HepG2 (cell line): Measurements from ENCODE around the gene TPTE2. TPM values are rescaled to one million over a fixed set of nuclear protein-coding genes. Genes with fewer than 3 reads are reported as not detected.
A peak's percentile ranks its signal among the peaks of the same experiment; 100 is the strongest.

Experiments
- ATF2 ChIP-seq: sonication (generic); formaldehyde crosslinking; IDR thresholded peaks from 2 replicates; pipeline ENCODE4 v1.4.0; 2020; ENCODE audit warnings: missing genetic modification reagents
- ETS1 ChIP-seq: sonication (generic); formaldehyde crosslinking; IDR thresholded peaks from 2 replicates; pipeline ENCODE4 v1.4.0; 2020; ENCODE audit warnings: missing genetic modification reagents
- FOXJ3 ChIP-seq: sonication (generic); formaldehyde crosslinking; IDR thresholded peaks from 2 replicates; pipeline ENCODE4 v1.4.0; 2020; ENCODE audit warnings: missing genetic modification reagents, mild to moderate bottlenecking, borderline replicate concordance
- GABPB1 ChIP-seq: IDR thresholded peaks from 2 replicates; pipeline ENCODE4 v1.6.1; 2016; ENCODE audit warnings: mild to moderate bottlenecking, missing genetic modification reagents, moderate library complexity, missing compliant biosample characterization
- HMGA1 ChIP-seq: sonication (generic); formaldehyde crosslinking; conservative IDR thresholded peaks from 2 replicates; pipeline ENCODE4 v1.4.0; 2020; ENCODE audit warnings: missing genetic modification reagents
- HNRNPUL1 ChIP-seq: fragments of 200-400 bp; formaldehyde crosslinking; IDR thresholded peaks from 2 replicates; pipeline ENCODE4 v1.6.1; 2017; ENCODE audit warnings: low read depth, mild to moderate bottlenecking, low read length, moderate library complexity
- KDM5B ChIP-seq: sonication (generic); formaldehyde crosslinking; IDR thresholded peaks from 2 replicates; pipeline ENCODE4 v1.4.0; 2020; ENCODE audit warnings: missing genetic modification reagents, mild to moderate bottlenecking, borderline replicate concordance
- MIER2 ChIP-seq: IDR thresholded peaks from 2 replicates; pipeline ENCODE4 v1.6.1; 2016; ENCODE audit warnings: missing biosample characterization, missing genetic modification reagents
- MYC ChIP-seq: sonication (generic); formaldehyde crosslinking; IDR thresholded peaks from 2 replicates; pipeline ENCODE4 v1.9.0; 2021; ENCODE audit warnings: missing genetic modification reagents, borderline replicate concordance
- MYPOP ChIP-seq: sonication (generic); formaldehyde crosslinking; IDR thresholded peaks from 2 replicates; pipeline ENCODE4 v1.8.1; 2023; ENCODE audit warnings: mild to moderate bottlenecking, moderate library complexity, missing genetic modification reagents
- NR2F1 ChIP-seq, 2 experiments: fragments of 450-650 bp in 1 of 2; formaldehyde crosslinking in 1 of 2; IDR thresholded peaks; 2 replicates each; pipeline versions ENCODE4 v1.5.0 to v1.6.1; 2016 to 2020; ENCODE audit warnings: mild to moderate bottlenecking in 1 of 2, missing compliant biosample characterization in 1 of 2, missing genetic modification reagents in 1 of 2, moderate library complexity in 1 of 2
- NR2F2 ChIP-seq: IDR thresholded peaks from 2 replicates; pipeline ENCODE4 v1.6.1; 2012; ENCODE audit warnings: low read depth, inconsistent platforms, borderline replicate concordance
- NR3C1 ChIP-seq: sonication (generic); formaldehyde crosslinking; IDR thresholded peaks from 2 replicates; pipeline ENCODE4 v1.4.0; 2020; ENCODE audit warnings: missing genetic modification reagents
- PITX1 ChIP-seq: sonication (generic); formaldehyde crosslinking; IDR thresholded peaks from 2 replicates; pipeline ENCODE4 v1.5.1; 2020; ENCODE audit warnings: mild to moderate bottlenecking, missing genetic modification reagents
- PPARG ChIP-seq: conservative IDR thresholded peaks from 2 replicates; pipeline ENCODE4 v1.6.1; 2016; ENCODE audit warnings: missing biosample characterization, missing genetic modification reagents
- RFX1 ChIP-seq: fragments of 450-650 bp; IDR thresholded peaks from 2 replicates; pipeline ENCODE4 v1.6.1; 2017
- TEAD3 ChIP-seq: optimal IDR thresholded peaks from 2 replicates; pipeline ENCODE3; 2016; ENCODE audit warnings: borderline replicate concordance
- ZFP62 ChIP-seq: sonication (generic); formaldehyde crosslinking; IDR thresholded peaks from 2 replicates; pipeline ENCODE4 v1.4.0; 2020; ENCODE audit warnings: missing genetic modification reagents
- ZFP90 ChIP-seq: sonication (generic); formaldehyde crosslinking; IDR thresholded peaks from 2 replicates; pipeline ENCODE4 v1.8.0; 2022; ENCODE audit warnings: missing genetic modification reagents, mild to moderate bottlenecking, inconsistent platforms, borderline replicate concordance
- ZKSCAN8 ChIP-seq: IDR thresholded peaks from 2 replicates; pipeline ENCODE4 v1.6.1; 2016; ENCODE audit warnings: borderline replicate concordance, missing genetic modification reagents, missing compliant biosample characterization
- ZNF124 ChIP-seq: sonication (generic); formaldehyde crosslinking; IDR thresholded peaks from 2 replicates; pipeline ENCODE4 v1.4.0; 2020; ENCODE audit warnings: missing genetic modification reagents
- ZNF232 ChIP-seq: sonication (generic); formaldehyde crosslinking; IDR thresholded peaks from 2 replicates; pipeline ENCODE4 v1.4.0; 2020; ENCODE audit warnings: missing genetic modification reagents, borderline replicate concordance
- ZNF234 ChIP-seq: sonication (generic); formaldehyde crosslinking; conservative IDR thresholded peaks from 2 replicates; pipeline ENCODE4 v1.5.1; 2020; ENCODE audit warnings: mild to moderate bottlenecking, missing genetic modification reagents
- ZNF276 ChIP-seq: sonication (generic); formaldehyde crosslinking; IDR thresholded peaks from 2 replicates; pipeline ENCODE4 v1.4.0; 2020; ENCODE audit warnings: mild to moderate bottlenecking, low read depth, missing genetic modification reagents
- ZNF34 ChIP-seq: sonication (generic); formaldehyde crosslinking; IDR thresholded peaks from 2 replicates; pipeline ENCODE4 v1.4.0; 2020; ENCODE audit warnings: mild to moderate bottlenecking, missing genetic modification reagents, borderline replicate concordance
- ZNF343 ChIP-seq: sonication (generic); formaldehyde crosslinking; IDR thresholded peaks from 2 replicates; pipeline ENCODE4 v1.4.0; 2020; ENCODE audit warnings: mild to moderate bottlenecking, missing genetic modification reagents
- ZNF766 ChIP-seq: sonication (generic); formaldehyde crosslinking; IDR thresholded peaks from 2 replicates; pipeline ENCODE4 v1.5.0; 2020; ENCODE audit warnings: missing genetic modification reagents, borderline replicate concordance
- ZNF782 ChIP-seq: sonication (generic); formaldehyde crosslinking; IDR thresholded peaks from 2 replicates; pipeline ENCODE4 v1.4.0; 2020; ENCODE audit warnings: missing genetic modification reagents, mild to moderate bottlenecking, borderline replicate concordance
- polyA plus RNA-seq, 8 experiments: library from polyadenylated mRNA; depleted of rRNA in 3 of 8; stranded (reverse) in 7 of 8; unstranded in 1 of 8; fragments of >200 nt; fragmentation: Illumina TruSeq in 4 of 8; extraction: Trizol in 4 of 8; gene quantifications; 2 replicates each; pipeline versions ENCODE4 v1.2.1 to v1.2.3, GENCODE V29; 2011 to 2016; ENCODE audit warnings: low read depth in 4 of 8, missing spikeins in 1 of 8, mixed read lengths in 1 of 8; ENCODE audit not compliant: insufficient read depth in 1 of 8
- total RNA-seq, 5 experiments: library from RNA; depleted of rRNA; stranded (reverse); fragments of >200 nt; fragmentation: Illumina TruSeq; extraction: Trizol; gene quantifications; 2 replicates each; pipeline ENCODE4 v1.2.3, GENCODE V29; 2016; ENCODE audit warnings: low read depth in 1 of 5

TPTE2 gene
- total and polyA plus RNA-seq, 2 of the 13 experiments (the other 11 are each of a cell fraction or from before 2014, with no cell fraction given), result 0.07 TPM; not detected in 1

- TF ChIP-seq GABPB1 (CRISPR knock-in tag), result peak; percentile 56
- no peak for TF ChIP-seq ZNF232
- TF ChIP-seq NR3C1 (CRISPR knock-in tag), result no peak
- no peak; the same call in 1 of the 2 replicates for TF ChIP-seq MIER2 (CRISPR knock-in tag)
- TF ChIP-seq RFX1, result no peak
- TF ChIP-seq PPARG, result peak; percentile 82
- TF ChIP-seq ZNF276, result no peak
- no peak for TF ChIP-seq KDM5B (CRISPR knock-in tag)
- TF ChIP-seq ETS1 (CRISPR knock-in tag), result no peak
- TF ChIP-seq MYPOP (CRISPR knock-in tag), result 0 out of 2 replicates have a peak, but pooled peaks have one; percentile 49
- no peak for TF ChIP-seq ZNF782 (CRISPR knock-in tag)
- no peak for TF ChIP-seq ZNF234 (CRISPR knock-in tag)
- TF ChIP-seq ATF2 (CRISPR knock-in tag), result peak; percentile 87
- TF ChIP-seq MYC (CRISPR knock-in tag), result peak; percentile 61; the same call in 1 of the 2 replicates
- TF ChIP-seq ZNF34 (CRISPR knock-in tag), result no peak
- TF ChIP-seq NR2F2, result peak; percentile 80
- TF ChIP-seq ZFP62, result no peak
- TF ChIP-seq FOXJ3, result peak; percentile 56; the same call in 1 of the 2 replicates
- no peak for TF ChIP-seq ZFP90 (CRISPR knock-in tag)
- no peak for TF ChIP-seq ZNF343
- no peak for TF ChIP-seq HMGA1 (CRISPR knock-in tag)
- TF ChIP-seq NR2F1 (CRISPR knock-in tag; IDR thresholded peaks at IDR 0.05), result peak; percentile 82 to 88
- peak; percentile 88 for TF ChIP-seq PITX1 (CRISPR knock-in tag)
- TF ChIP-seq HNRNPUL1, result no peak
- TF ChIP-seq ZNF124, result peak; percentile 67; the same call in 1 of the 2 replicates
- peak; percentile 21; the same call in 1 of the 2 replicates for TF ChIP-seq ZKSCAN8 (CRISPR knock-in tag)
- no peak for TF ChIP-seq ZNF766 (CRISPR knock-in tag)
- TF ChIP-seq TEAD3 (CRISPR knock-in tag), result peak; percentile 86
These were observed 35.6 kb upstream of the TPTE2 start (continued) for GRCh38 chr13:19596960-19597361.
